CD4-positive, alpha-beta T cell (primary cell): ENCODE results near the gene PPEF1. TPM values are rescaled to one million over a fixed set of nuclear protein-coding genes. Genes with fewer than 3 reads are reported as not detected.

Experiments
- ATAC-seq: fragments of 200-7000 bp; cut with Tn5 transposase; one replicate; pipeline ENCODE4 v1.10.0; 2022; ENCODE audit warnings: mild to moderate bottlenecking; ENCODE audit not compliant: poor library complexity
- CTCF ChIA-PET: fragments of 350-600 bp; sonication (Branson Sonifier 250); formaldehyde crosslinking; loops from one replicate; lab custom pipeline; 2021; ENCODE audit warnings: antibody characterized with exemption, inconsistent platforms; lab: Charles Lee
- POLR2A ChIA-PET: fragments of 350-600 bp; sonication (Branson Sonifier 250); formaldehyde crosslinking; loops from one replicate; lab custom pipeline; 2021; ENCODE audit warnings: antibody characterized with exemption, inconsistent platforms; lab: Charles Lee
- DNase-seq, 14 experiments: peaks; one replicate each; pipeline ENCODE4 v3.0.0-alpha.2; 2013 to 2020; ENCODE audit warnings: mixed read lengths in 2 of 14
- H3K27ac ChIP-seq, 2 donors: one replicate each; pipeline versions ENCODE4 v1.5.1 to v1.7.0; 2013; ENCODE audit warnings: low read length in 2 of 2, low read depth in 1 of 2, mild to moderate bottlenecking in 1 of 2
- H3K27me3 ChIP-seq, 2 experiments: 1 replicate in 1 of 2; 2 replicates in 1 of 2; pipeline versions ENCODE4 v1.6.1 to v1.7.0; 2013; ENCODE audit warnings: low read length in 2 of 2, control low read depth in 1 of 2, mild to moderate bottlenecking in 1 of 2, moderate library complexity in 1 of 2; ENCODE audit not compliant: insufficient read depth in 2 of 2, control insufficient read depth in 1 of 2
- H3K36me3 ChIP-seq: one replicate; pipeline ENCODE4 v1.6.1; 2013; ENCODE audit warnings: low read length, control low read depth; ENCODE audit not compliant: insufficient read depth
- H3K4me1 ChIP-seq: one replicate; pipeline ENCODE4 v1.6.1; 2013; ENCODE audit warnings: low read length, control low read depth; ENCODE audit not compliant: insufficient read depth
- H3K4me3 ChIP-seq: one replicate; pipeline ENCODE4 v1.5.1; 2013; ENCODE audit warnings: mild to moderate bottlenecking, low read length, moderate library complexity
- H3K9me3 ChIP-seq, 2 experiments: 1 replicate in 1 of 2; 2 replicates in 1 of 2; pipeline versions ENCODE4 v1.6.1 to v1.7.0; 2013; ENCODE audit warnings: low read length in 2 of 2, mild to moderate bottlenecking in 2 of 2, control low read depth in 1 of 2, moderate library complexity in 1 of 2; ENCODE audit not compliant: control insufficient read depth in 1 of 2, insufficient read depth in 1 of 2
- H3K27ac Mint-ChIP-seq: one replicate; pipeline ENCODE4 v1.8.0; 2020; ENCODE audit warnings: mixed read lengths
- H3K27me3 Mint-ChIP-seq: one replicate; pipeline ENCODE4 v1.8.0; 2021; ENCODE audit warnings: mixed read lengths
- H3K36me3 Mint-ChIP-seq: one replicate; pipeline ENCODE4 v1.8.0; 2021; ENCODE audit warnings: low read depth, mixed read lengths
- H3K4me1 Mint-ChIP-seq: one replicate; pipeline ENCODE4 v1.8.0; 2021; ENCODE audit warnings: low read depth, mixed read lengths
- H3K4me3 Mint-ChIP-seq: one replicate; pipeline ENCODE4 v1.8.0; 2020; ENCODE audit warnings: mild to moderate bottlenecking, mixed read lengths
- H3K9me3 Mint-ChIP-seq: one replicate; pipeline ENCODE4 v1.8.0; 2020; ENCODE audit warnings: mixed read lengths
- CTCF ChIP-seq: fragments of 200-600 bp; IDR thresholded peaks from one replicate; pipeline ENCODE4 v1.8.0; 2022; ENCODE audit warnings: antibody characterized with exemption, mild to moderate bottlenecking
- intact Hi-C, 2 experiments: fragments of 100-400 bp; cut with DNase I in 1 of 2; cut with micrococcal nuclease in 1 of 2; formaldehyde crosslinking; loops; one replicate each; pipeline versions ENCODE4 v1.15.1 to v1.9.0; 2023 to 2025; cut with DNase I, micrococcal nuclease
- total RNA-seq, 174 experiments: library from RNA in 2 of 174; stranded (reverse) in 2 of 174; gene quantifications; one replicate each; pipeline ENCODE4 v1.2.3 and lab custom pipeline; 2021 to 2026

The PPEF1 gene
- total RNA-seq, 2 experiments from 2014 or later, result 0.34 TPM; not detected in 1

DNA sequence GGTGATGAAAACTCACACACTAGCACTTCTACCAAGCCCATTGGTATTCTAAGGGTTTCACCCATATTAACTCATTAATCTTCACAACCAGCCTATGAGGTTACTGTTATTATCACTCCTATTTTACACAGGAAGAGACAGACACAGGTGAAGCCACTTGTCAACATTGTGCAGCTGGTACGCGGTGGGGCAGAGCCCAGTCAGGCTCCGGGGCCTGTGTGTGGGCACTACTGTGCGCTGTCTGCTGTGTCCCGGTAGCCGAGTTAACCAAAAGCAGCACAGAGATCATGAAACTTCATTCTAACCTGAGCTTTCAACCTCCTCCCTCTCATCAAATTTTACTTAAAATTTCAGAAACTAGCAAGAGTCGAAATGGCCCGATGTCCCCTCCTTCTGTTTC, 165.2 kb downstream of the PPEF1 start:
- no peak overlapping the region for H3K27ac Mint-ChIP-seq
- no peaks in the 10 kb centered on the region for H3K9me3 ChIP-seq
- H3K27ac ChIP-seq, result no peak overlapping the region
- intact Hi-C loops, result no loop called here
- ATAC-seq (no peak), DNase-seq (no peak)
- no peak overlapping the region for H3K4me3 ChIP-seq
- H3K4me1 ChIP-seq, result peaks cover 2% of the 10 kb centered on the region
- peaks cover 0 to 2% of the 10 kb centered on the region in 2 experiments for H3K27me3 ChIP-seq
- H3K36me3 Mint-ChIP-seq, result no peaks in the 10 kb centered on the region
- CTCF ChIA-PET, result no interaction called here
- TF ChIP-seq CTCF, result no peak
- POLR2A ChIA-PET, result no interaction called here
- no peaks in the 10 kb centered on the region for H3K9me3 Mint-ChIP-seq
- no peak overlapping the region for H3K4me3 Mint-ChIP-seq
- no peaks in the 10 kb centered on the region for H3K36me3 ChIP-seq
- no peaks in the 10 kb centered on the region for H3K27me3 Mint-ChIP-seq
- H3K4me1 Mint-ChIP-seq, result no peaks in the 10 kb centered on the region

- intact Hi-C loops, result no loop called here
- Mint-ChIP-seq H3K4me1 (no peaks in the 10 kb centered on the region), H3K4me3 (no peak overlapping the region), H3K27me3 (no peaks in the 10 kb centered on the region), H3K9me3 (no peaks in the 10 kb centered on the region), H3K36me3 (no peaks in the 10 kb centered on the region), H3K27ac (no peak overlapping the region)
- Histone ChIP-seq H3K27ac (no peak overlapping the region), H3K27me3 (peaks cover 0 to 2% of the 10 kb centered on the region in 2 experiments), H3K9me3 (no peaks in the 10 kb centered on the region), H3K4me1 (peaks cover 2% of the 10 kb centered on the region), H3K4me3 (no peak overlapping the region), H3K36me3 (no peaks in the 10 kb centered on the region)
- DNase-seq (no peak), ATAC-seq (no peak)
- POLR2A ChIA-PET, result no interaction called here
- CTCF ChIA-PET, result no interaction called here
- TF ChIP-seq CTCF, result no peak
Measured at GRCh38 chrX:18873189-18873791, 165.8 kb downstream of the PPEF1 start.

GRCh38 chrX:18873836-18874235, 166.4 kb downstream of the PPEF1 start:
- TF ChIP-seq CTCF, result no peak
- Mint-ChIP-seq H3K9me3 (no peaks in the 10 kb centered on the region), H3K4me3 (no peak overlapping the region), H3K27me3 (no peaks in the 10 kb centered on the region), H3K36me3 (no peaks in the 10 kb centered on the region), H3K4me1 (no peaks in the 10 kb centered on the region), H3K27ac (no peak overlapping the region)
- intact Hi-C loops, result no loop called here
- no peaks in the 10 kb centered on the region for H3K9me3 ChIP-seq
- no peak overlapping the region for H3K27ac ChIP-seq
- no peak overlapping the region for H3K4me3 ChIP-seq
- no peaks in the 10 kb centered on the region for H3K36me3 ChIP-seq
- ATAC-seq, result no peak
- H3K4me1 ChIP-seq, result peaks cover 2% of the 10 kb centered on the region
- DNase-seq, result no peak
- H3K27me3 ChIP-seq, result peaks cover 0 to 2% of the 10 kb centered on the region in 2 experiments
- POLR2A ChIA-PET, result no interaction called here
- CTCF ChIA-PET, result no interaction called here
